DMS79 treated with DMSO at 0.1 percent for 48 hours (cell line): ENCODE data around the gene NCLN.
A peak's percentile ranks its signal among the peaks of the same experiment; 100 is the strongest.
"Not testable (repeated sequence)": the region's sequence is repeated elsewhere in the genome, so short reads cannot be mapped to it uniquely, and the experiment has no call there.

Experiments
- DNase-seq: peaks from one replicate; lab custom pipeline; 2025; lab: John Stamatoyannopoulos, UW

The NCLN gene, protein sequence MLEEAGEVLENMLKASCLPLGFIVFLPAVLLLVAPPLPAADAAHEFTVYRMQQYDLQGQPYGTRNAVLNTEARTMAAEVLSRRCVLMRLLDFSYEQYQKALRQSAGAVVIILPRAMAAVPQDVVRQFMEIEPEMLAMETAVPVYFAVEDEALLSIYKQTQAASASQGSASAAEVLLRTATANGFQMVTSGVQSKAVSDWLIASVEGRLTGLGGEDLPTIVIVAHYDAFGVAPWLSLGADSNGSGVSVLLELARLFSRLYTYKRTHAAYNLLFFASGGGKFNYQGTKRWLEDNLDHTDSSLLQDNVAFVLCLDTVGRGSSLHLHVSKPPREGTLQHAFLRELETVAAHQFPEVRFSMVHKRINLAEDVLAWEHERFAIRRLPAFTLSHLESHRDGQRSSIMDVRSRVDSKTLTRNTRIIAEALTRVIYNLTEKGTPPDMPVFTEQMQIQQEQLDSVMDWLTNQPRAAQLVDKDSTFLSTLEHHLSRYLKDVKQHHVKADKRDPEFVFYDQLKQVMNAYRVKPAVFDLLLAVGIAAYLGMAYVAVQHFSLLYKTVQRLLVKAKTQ

GRCh38 chr19:3185461-3186159, at the start of gene NCLN:
Gene NCLN, plus strand, starts transcription at chr19:3185930. Its CDS starts 101 bp downstream, at chr19:3186031.
- DNase-seq: peak; percentile 98

DNA sequence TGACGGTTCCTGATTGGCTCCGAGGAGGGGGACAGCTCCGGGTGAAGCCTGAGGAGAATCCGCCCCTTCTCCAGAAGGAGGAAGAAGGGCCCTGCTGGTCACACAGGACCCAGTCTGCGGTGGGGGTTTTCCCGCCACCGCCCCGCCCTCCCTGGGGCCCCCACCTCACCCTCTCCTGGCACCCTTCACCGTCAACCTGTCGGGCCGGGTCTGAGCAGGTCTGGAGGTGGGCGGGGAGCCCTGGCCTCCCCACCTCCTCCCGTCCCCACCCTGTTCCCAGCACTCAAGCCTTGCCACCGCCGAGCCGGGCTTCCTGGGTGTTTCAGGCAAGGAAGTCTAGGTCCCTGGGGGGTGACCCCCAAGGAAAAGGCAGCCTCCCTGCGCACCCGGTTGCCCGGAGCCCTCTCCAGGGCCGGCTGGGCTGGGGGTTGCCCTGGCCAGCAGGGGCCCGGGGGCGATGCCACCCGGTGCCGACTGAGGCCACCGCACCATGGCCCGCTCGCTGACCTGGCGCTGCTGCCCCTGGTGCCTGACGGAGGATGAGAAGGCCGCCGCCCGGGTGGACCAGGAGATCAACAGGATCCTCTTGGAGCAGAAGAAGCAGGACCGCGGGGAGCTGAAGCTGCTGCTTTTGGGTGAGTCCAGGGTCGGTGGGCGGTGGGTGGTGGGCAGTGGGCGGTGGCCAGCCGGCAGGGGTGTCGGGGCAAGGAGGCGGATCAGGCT, 49.6 kb upstream of the NCLN start, which contains the start of gene GNA15:
Gene GNA15 (plus strand): TSS at position 73 of the 723 bp plus-strand sequence. CDS start 418 bp downstream, at position 491.
- DNase-seq: peak; percentile 43

DNA sequence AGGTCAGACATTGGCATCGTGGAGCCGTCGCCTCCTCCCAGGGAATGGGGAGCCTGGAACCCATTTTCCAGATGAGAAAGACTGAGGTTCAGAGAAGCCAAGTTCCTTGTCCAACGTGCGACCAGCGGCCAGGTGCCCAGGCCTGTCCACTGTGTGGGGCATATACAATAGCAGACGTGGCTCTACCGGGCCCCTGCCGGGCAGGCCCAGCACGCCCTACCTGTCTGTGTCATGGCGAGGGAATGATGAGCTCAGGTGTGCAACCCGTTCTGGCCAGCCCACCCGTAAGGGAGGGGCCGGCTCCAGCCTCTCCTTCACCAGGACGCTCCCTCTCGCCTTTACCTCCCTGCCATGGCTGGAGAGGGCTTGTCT, 49.1 kb upstream of the NCLN start:
- no peak for DNase-seq

- DNase-seq: no peak
These were observed 48.6 kb upstream of the NCLN start for GRCh38 chr19:3137119-3137518.

GRCh38 chr19:3138268-3138667, 47.5 kb upstream of the NCLN start:
- no peak for DNase-seq

DNA sequence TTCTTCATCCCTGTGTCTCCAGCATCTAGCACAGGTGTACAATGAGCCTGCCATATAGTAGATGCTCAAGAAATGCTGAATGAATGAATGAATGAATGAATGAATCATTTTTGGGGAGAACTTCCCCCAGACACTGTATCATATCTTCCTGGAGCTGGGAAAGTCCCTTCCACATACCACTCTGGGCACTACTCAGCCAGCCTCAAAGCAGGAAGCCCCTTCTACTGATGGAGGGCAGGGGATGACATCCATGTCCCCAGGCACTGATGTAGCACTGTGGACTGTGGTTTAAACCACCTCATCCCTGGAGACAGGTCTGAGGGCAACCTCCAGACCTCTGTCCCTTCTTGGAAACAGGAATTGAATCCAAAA, 45.1 kb upstream of the NCLN start:
- DNase-seq: no peak

DNA sequence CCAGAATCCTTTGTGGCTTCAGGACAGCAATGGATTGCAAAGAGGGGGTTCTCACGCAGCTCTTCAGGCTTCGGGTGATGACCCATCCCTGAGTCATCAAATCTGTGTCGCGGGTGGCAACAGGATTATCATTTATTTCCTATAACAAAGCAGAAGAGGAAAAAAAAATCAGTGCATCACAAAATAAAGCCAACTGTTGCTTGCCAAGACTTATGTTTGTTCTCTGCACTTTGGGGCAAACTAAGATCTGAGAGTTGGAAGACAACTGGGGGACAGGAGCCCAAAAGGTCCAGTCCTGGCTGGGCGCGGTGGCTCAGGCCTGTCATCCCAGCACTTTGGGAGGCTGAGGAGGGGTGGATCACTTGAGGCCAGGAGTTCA, 43.4 kb upstream of the NCLN start:
- no peak for DNase-seq

DNA sequence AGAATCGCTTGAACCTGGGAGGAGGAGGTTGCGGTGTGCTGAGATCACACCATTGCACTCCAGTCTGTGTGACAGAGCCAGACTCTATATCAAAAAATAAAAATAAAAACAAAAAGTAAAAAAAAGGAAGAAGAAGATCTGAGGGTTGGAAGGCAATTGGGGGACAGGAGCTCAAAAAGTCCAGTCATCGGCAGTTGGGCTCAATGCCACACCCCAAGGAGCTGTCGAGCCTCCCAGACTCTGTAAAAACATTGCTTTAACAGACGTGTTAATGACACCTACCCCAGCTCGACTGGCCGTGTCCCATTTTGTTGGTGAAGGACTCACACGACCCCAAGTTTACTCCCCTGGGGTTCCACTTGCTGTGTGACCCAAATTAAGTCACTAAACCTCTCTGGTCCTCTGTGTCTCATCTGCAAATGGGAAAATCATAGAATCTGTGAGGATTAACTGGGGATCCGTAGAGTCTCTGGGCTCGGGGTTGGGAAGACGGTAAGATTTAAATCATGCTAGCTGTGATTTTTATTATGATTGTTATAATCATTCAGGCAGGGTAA, 42.9 kb upstream of the NCLN start:
- no peak for DNase-seq

- no peak for DNase-seq
These were observed 39.6 kb upstream of the NCLN start for GRCh38 chr19:3145909-3146676.

DNA sequence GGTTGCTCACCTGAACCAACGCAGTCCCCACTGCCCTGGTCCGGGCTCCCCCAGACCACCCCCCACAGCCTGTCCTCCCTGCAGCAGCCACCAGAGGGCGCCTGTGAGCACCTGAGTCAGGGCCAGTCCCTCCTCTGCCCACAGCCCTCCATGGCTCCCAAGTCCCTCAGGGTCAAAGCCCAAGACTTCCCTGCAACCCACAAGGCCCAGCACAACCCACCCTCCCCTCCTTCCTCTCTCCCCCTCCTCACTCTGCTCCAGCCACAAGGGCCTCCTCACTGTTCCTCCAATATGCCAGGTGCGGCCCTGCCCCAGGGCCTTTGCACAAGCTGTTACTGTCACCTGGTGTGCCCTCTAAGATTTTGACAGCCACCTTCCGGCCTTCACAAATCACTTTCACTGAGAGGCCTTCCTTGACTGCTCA, 39.0 kb upstream of the NCLN start:
- DNase-seq: no peak

DNA sequence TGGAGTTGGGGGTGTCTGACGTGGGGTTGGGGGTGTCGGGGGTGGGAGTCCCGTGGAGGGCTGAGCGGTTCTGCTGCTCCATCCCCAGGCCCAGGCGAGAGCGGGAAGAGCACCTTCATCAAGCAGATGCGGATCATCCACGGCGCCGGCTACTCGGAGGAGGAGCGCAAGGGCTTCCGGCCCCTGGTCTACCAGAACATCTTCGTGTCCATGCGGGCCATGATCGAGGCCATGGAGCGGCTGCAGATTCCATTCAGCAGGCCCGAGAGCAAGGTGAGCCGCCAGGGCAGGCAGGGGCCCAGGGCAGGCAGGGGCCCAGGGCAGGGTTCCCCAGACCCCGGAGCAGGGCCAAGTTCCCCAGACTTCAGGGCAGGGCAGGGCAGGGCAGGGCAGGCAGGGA, 37.2 kb upstream of the NCLN start:
- DNase-seq: no peak

DNA sequence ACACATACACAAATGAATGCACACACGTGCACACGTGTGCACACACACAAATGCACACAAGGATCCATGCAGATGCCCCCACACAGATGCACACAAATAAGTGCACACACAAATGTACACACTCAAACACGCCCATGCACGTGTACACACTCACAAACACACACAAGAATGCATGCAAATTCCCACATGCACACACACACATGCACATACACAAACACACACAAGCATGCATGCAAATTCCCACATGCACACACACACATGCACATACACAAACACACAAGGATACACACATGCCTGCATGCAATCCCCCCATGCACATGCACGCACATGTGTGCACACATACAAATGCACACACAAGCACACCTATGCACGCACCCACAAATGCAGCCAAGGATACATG, 36.6 kb upstream of the NCLN start:
- DNase-seq: no peak

DNA sequence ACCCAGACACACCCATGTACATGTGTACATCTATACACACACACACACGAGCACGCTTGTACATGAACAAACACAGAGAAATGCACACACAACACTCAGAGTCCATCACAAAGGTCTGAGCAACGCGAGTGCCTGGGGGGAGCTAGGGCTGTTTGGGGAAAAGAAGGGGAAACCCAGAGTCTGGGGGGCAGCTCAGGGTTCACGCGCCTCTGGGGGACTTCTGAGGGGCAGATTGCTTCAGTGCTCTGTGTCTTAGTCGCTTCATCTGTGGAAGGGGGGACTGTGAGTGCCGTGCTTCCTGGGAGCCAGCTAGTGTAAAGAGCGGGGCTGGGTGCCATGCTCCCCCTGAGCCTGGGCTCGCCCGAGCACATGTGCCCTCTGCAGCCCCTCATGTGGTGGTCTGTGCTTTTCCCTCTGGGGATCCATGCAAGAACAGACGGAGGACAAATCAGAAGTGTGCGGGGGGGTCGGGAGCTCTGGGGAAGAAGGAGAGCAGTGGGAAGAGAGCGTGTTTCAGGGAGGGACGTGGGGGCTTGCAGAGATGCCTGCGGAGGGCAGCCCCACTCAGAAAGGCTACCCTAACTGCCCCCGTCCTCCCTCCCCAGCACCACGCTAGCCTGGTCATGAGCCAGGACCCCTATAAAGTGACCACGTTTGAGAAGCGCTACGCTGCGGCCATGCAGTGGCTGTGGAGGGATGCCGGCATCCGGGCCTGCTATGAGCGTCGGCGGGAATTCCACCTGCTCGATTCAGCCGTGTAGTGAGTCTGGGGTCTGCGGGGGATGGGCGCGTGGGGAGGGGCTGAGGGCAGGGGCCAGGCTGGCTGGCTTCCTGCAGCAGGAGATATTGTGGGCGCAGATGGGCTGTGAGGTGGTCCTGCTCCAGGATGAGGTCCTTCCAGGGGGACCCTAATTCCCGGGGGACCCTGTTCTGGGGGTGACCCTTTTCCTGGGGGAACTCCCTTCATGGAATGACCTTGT, 35.9 kb upstream of the NCLN start:
- DNase-seq: no peak

DNA sequence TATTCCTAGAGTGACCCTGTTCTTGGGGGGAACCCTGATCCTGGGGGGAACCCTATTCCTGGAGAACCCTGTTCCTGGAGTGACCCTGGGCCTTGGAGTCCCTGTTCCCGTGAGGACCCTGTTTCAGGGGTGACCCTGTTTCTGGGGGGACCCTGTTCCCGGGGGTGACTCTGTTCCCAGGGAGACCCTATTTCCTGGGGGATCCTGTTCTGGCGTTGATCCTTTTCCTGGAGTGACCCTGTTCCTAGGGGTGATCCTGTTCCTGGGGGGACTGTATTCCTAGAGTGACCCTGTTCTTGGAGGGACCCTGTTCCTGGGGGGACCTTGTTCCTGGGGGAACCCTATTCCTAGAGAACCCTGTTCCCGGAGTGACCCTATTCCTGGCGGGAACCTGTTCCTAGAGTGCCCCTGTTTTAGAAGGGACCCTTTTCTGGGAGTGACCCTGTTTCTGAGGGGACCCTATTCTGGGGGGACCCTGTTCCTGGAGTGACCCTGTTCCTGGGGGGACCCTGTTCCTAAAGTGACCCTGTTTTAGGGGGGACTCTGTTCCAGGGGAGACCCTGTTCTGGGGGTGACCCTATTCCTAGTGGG, 34.9 kb upstream of the NCLN start:
- no peak for DNase-seq

- DNase-seq: no peak
These were observed 33.9 kb upstream of the NCLN start for GRCh38 chr19:3151563-3152418.

- no peak for DNase-seq
These were observed 33.3 kb upstream of the NCLN start for GRCh38 chr19:3152419-3152780.

DNA sequence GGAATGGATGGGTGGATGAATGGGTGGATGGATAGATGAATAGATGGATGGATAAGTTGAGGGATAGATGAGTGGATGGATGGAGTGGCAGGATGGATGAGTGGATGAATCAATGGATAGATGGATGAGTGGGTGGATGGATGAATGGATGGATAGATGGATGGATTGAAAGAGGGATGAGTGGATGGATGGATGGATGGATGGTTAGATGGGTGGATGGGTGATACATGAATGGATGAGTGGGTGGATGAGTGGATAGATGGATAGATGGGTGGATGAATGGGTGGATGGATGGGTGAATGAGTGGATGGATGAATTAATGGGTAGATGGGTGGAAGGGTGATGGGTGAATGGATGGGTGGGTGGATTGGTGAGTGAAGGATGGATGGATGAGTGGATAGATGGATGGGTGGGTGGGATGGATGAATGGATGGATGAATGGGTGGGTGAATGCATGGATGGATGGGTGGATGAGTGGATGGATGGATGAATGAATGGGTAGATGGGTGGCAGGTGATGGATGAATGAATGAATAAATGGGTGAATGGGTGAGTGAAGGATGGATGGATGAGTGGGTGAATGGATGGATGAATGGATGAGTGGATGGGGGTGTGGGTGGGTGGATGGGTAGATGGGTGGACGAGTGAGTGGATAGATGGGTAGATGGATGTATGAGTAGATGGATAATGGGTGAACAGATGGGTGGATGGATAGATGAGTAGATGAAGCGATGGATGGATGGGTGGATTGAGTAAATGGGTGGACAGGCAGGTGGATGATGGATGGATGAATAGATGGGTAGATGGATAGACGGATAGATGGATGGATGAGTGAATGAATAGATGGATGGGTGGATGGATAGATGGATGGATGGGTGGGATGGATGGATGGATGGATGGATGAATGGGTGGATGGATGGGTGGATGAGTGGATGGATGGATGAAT, 32.2 kb upstream of the NCLN start:
- DNase-seq: no peak

DNA sequence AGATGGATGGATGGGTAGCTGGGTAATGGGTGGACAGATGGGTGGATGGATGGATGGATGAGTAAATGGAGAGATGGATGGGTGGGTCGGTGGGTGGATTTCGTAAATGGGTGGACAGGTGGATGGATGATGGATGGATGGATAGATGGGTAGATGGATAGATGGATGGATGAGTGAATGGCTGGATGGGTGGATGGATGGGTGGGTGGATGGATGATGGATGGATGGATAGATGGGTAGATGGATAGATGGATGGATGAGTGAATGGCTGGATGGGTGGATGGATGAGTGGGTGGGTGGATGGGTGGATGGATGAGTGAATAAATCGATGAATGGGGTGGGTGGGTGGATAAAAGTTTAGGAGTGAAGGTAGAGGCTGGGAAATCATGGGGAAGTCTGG, 31.3 kb upstream of the NCLN start:
- DNase-seq: not testable (repeated sequence)
